Thyroid gland (tissue), 4 donors: ENCODE measurements around the gene RUFY3. TPM values are rescaled to one million over a fixed set of nuclear protein-coding genes. Genes with fewer than 3 reads are reported as not detected.
"Not testable (repeated sequence)": the region's sequence is repeated elsewhere in the genome, so short reads cannot be mapped to it uniquely, and the experiment has no call there.

Experiments
- DNase-seq, 2 donors: peaks; one replicate each; pipeline ENCODE4 v3.0.0-alpha.2; 2019
- H3K27ac ChIP-seq, 3 donors: fragments of 200-600 bp; sonication (generic); 1 replicate in 2 of 3; 2 replicates in 1 of 3; pipeline ENCODE4 v1.5.1; 2016 to 2019; ENCODE audit warnings: mild to moderate bottlenecking in 1 of 3, moderate library complexity in 1 of 3
- H3K27me3 ChIP-seq: fragments of 200-600 bp; sonication (generic); one replicate; pipeline ENCODE4 v1.5.1; 2019
- H3K36me3 ChIP-seq, 2 donors: fragments of 200-600 bp; sonication (generic); one replicate each; pipeline ENCODE4 v1.5.1; 2016 to 2019
- H3K4me1 ChIP-seq, 2 donors: fragments of 200-600 bp; sonication (generic); one replicate each; pipeline ENCODE4 v1.5.1; 2017 to 2019
- H3K4me3 ChIP-seq, 3 donors: fragments of 200-600 bp; sonication (generic); replicated peaks in 1 of 3; 1 replicate in 2 of 3; 2 replicates in 1 of 3; pipeline ENCODE4 v1.5.1; 2016; ENCODE audit warnings: mild to moderate bottlenecking in 1 of 3
- H3K9me3 ChIP-seq: fragments of 200-600 bp; sonication (generic); one replicate; pipeline ENCODE4 v1.5.1; 2017
- POLR2A ChIP-seq, 2 donors: fragments of 450-650 bp; IDR thresholded peaks; one replicate each; pipeline ENCODE4 v1.6.1; 2017; ENCODE audit warnings: antibody characterized with exemption in 2 of 2, mild to moderate bottlenecking in 2 of 2, moderate library complexity in 1 of 2
- WGBS, 2 donors: methylation state at CpG; one replicate each; pipeline ENCODE4 v1.1.5; 2017; 5-methylcytosine and 5-hydroxymethylcytosine counted together
- intact Hi-C: fragments of 100-400 bp; cut with DNase I; formaldehyde crosslinking; loops from one replicate; pipeline ENCODE4 v1.15.1; 2023
- total RNA-seq, 4 donors: library from RNA; depleted of rRNA; stranded (reverse); fragments of >200 nt; gene quantifications; one replicate each; pipeline ENCODE4 v1.2.3, GENCODE V29; 2016
- TF ChIP-seq, protein P1 (sequence below), 6 experiments: fragments of 200-600 bp in 3 of 6; fragments of 450-650 bp in 3 of 6; sonication (generic) in 3 of 6; IDR thresholded peaks; one replicate each; pipeline ENCODE4 v1.5.1; 2016 to 2019; ENCODE audit warnings: antibody characterized with exemption in 6 of 6, mild to moderate bottlenecking in 2 of 6, inconsistent platforms in 1 of 6, moderate library complexity in 1 of 6

The RUFY3 gene
- total RNA-seq, 4 donors from 2014 or later = 148 to 242 (median 155) TPM

DNA sequence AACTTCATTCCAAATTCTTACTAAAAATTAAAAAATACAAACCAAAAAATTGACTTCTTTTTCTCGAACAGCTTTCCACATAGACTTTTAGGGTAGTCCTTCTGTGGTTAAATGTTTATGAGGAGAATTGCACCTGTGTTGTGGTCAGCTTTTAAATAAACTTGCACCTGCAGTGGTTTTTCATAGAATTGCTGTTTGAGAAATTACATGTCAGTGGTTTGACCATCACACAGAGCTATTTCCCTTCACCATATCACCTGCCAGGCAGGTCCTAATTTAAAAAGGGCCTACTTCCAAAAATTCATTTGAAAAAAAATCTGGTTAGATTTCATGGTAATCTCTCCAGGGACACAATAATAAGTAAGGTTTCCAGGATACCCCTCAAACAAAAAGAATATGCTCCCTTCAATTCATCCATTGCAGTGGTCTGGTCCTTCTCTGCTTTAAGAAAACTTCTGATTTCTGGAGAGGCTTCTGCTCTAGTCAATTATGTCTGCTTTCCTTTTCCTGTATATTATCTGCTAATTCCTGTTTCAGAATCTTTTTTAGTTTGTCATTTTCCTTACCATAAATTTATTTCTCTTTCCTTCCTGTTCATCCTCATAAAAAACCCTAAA lies 43.3 kb upstream of the RUFY3 start:
- Histone ChIP-seq H3K9me3 (no peaks in the 10 kb centered on the region), H3K27me3 (no peaks in the 10 kb centered on the region), H3K36me3 (no peaks in the 10 kb centered on the region), H3K27ac (no peak overlapping the region), H3K4me3 (no peak overlapping the region), H3K4me1 (no peaks in the 10 kb centered on the region)
- intact Hi-C loops = no loop called here
- TF ChIP-seq, protein P1, sequence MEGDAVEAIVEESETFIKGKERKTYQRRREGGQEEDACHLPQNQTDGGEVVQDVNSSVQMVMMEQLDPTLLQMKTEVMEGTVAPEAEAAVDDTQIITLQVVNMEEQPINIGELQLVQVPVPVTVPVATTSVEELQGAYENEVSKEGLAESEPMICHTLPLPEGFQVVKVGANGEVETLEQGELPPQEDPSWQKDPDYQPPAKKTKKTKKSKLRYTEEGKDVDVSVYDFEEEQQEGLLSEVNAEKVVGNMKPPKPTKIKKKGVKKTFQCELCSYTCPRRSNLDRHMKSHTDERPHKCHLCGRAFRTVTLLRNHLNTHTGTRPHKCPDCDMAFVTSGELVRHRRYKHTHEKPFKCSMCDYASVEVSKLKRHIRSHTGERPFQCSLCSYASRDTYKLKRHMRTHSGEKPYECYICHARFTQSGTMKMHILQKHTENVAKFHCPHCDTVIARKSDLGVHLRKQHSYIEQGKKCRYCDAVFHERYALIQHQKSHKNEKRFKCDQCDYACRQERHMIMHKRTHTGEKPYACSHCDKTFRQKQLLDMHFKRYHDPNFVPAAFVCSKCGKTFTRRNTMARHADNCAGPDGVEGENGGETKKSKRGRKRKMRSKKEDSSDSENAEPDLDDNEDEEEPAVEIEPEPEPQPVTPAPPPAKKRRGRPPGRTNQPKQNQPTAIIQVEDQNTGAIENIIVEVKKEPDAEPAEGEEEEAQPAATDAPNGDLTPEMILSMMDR (IDR thresholded peaks at IDR 0.05) = no peak
- TF ChIP-seq POLR2A (IDR thresholded peaks at IDR 0.05) = no peak
- 92 to 94% methylated on average over 1 of the region's 1 CpG for WGBS, 2 donors
- DNase-seq = no peak

DNA sequence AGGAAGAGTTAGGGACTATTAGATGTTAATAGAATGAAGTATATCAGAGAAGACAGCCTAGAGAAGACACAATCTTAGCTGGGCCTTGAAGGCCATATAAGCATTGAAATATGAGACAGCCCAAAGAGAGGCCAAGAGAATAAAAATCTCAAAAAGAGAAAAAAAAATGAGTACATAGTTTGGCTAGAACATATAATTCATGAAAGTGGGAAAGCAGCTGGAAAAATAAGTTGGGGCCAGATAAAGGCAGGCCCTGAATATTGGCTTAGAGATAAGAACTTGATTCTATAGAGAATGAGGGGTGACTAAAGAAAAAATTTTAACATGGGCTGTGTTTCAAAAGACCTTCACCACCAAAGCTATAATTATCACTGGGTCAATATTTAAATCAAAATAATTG lies 40.8 kb upstream of the RUFY3 start:
- Histone ChIP-seq H3K9me3 (no peaks in the 10 kb centered on the region), H3K36me3 (no peaks in the 10 kb centered on the region), H3K27ac (no peak overlapping the region), H3K4me1 (no peaks in the 10 kb centered on the region), H3K4me3 (no peak overlapping the region), H3K27me3 (no peaks in the 10 kb centered on the region)
- intact Hi-C loops = loop anchor here (10.0 kb wide), 1 partner anchor 314 kb away; the partner anchor contains the start of gene DCK
- TF ChIP-seq, protein P1 (IDR thresholded peaks at IDR 0.05) = no peak
- TF ChIP-seq POLR2A (IDR thresholded peaks at IDR 0.05) = no peak
- no peak for DNase-seq

DNA sequence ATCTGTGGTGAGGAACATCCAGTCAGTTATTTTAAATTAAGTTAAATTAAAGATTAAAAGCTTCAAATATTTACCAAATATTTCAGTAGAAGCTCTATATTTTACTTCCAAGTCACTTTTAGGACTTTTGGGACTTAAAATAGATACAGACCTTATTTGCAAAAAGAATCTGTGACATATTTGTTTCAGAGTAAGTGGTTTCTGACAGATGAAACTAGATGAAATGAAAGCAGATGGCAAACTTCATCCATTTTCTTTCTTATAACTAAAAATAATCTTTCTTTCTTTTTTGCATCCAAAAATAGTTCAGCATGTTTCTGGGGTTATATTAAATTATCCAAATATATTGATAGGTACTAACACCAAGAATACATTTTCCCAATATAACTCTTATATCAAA lies 40.1 kb upstream of the RUFY3 start:
- no peaks in the 10 kb centered on the region for H3K36me3 ChIP-seq
- no peaks in the 10 kb centered on the region for H3K9me3 ChIP-seq

DNA sequence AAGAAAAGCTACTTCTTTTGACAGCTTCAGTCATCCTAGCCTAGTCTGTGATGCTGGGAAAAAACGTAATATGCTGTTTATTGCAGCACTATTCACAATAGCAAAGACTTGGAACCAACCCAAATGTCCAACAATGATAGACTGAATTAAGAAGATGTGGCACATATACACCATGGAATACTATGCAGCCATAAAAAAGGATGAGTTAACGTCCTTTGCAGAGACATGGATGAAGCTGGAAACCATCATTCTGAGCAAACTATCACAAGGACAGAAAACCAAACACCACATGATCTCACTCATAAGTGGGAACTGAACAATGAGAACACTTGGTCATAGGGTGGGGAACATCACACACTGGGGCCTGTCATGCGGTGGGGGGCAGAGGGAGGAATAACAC lies 39.6 kb upstream of the RUFY3 start:
- not testable (repeated sequence) for H3K27me3 ChIP-seq, H3K27ac ChIP-seq, DNase-seq, H3K36me3 ChIP-seq, H3K4me3 ChIP-seq, H3K4me1 ChIP-seq, H3K9me3 ChIP-seq
- 86 to 91% methylated on average over 3 of the region's 3 CpGs for WGBS, 2 donors
- intact Hi-C loops = loop anchor here (10.0 kb wide), 1 partner anchor 313 kb away; the partner anchor contains the start of gene DCK

More for the DNA sequence above, 40.1 kb upstream of the RUFY3 start:
- Histone ChIP-seq H3K4me1 (no peaks in the 10 kb centered on the region), H3K27me3 (no peaks in the 10 kb centered on the region), H3K27ac (no peak overlapping the region), H3K4me3 (no peak overlapping the region)
- no peak for DNase-seq
- intact Hi-C loops = loop anchor here (10.0 kb wide), 1 partner anchor 313 kb away; the partner anchor contains the start of gene DCK
- no peak for TF ChIP-seq POLR2A (IDR thresholded peaks at IDR 0.05)
- TF ChIP-seq, protein P1 (IDR thresholded peaks at IDR 0.05) = no peak

DNA sequence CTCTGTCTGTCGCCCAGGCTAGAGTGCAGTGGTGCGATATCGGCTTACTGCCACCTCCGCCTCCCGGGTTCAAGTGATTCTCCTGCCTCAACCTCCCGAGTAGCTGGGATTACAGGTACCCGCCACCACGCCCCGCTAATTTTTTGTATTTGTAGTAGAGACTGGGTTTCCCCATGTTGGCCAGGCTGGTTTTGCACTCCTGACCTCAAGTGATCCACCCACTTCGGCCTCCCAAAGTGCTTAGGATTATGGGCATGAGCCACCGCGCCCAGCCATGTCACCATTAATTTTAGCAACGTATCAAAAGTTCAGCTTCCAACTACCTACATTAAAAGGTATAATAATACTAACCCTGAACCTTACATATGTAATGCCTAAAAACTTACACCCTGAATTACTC lies 34.4 kb upstream of the RUFY3 start:
- DNase-seq = peak; percentile 12 to 37
- H3K9me3 ChIP-seq = no peaks in the 10 kb centered on the region
- intact Hi-C loops = loop anchor here (10.0 kb wide), 1 partner anchor 307 kb away; the partner anchor contains the start of gene DCK
- H3K4me1 ChIP-seq = peaks cover 24 to 30% of the 10 kb centered on the region in 2 donors
- H3K4me3 ChIP-seq = peak overlapping the region; percentile 42 to 88 (median 57)
- peaks cover 0 to 2% of the 10 kb centered on the region in 2 donors for H3K36me3 ChIP-seq
- WGBS, 2 donors = 66 to 74% methylated on average over 13 of the region's 13 CpGs
- TF ChIP-seq, protein P1 (IDR thresholded peaks at IDR 0.05) = no peak
- TF ChIP-seq POLR2A (IDR thresholded peaks at IDR 0.05) = no peak
- peak overlapping the region; percentile 90 to 98 (median 95) for H3K27ac ChIP-seq
- no peaks in the 10 kb centered on the region for H3K27me3 ChIP-seq
